ENCODE measurements around the gene HEMK1.

The HEMK1 gene

DNA sequence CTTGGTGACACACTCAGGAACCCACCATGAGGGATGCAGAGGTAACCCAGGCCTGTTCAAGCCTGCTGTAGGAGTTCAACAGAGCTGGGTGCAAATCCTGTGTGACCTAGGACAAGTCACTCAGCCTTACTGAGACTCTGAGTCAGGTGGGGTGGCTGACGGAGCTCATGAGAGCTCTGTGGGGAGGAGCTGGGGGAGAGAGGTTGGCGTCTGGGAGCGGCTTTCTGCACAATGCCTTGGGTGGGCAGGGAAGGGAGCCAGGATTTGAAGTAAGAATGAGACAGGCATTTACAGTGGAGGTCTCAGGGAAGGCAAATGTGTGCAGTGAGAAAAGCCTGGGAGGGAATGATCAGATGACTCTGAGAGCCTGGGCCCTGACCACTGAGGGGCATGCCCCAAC is 20.1 kb upstream of the HEMK1 start:
- no peak for DNase-seq

DNA sequence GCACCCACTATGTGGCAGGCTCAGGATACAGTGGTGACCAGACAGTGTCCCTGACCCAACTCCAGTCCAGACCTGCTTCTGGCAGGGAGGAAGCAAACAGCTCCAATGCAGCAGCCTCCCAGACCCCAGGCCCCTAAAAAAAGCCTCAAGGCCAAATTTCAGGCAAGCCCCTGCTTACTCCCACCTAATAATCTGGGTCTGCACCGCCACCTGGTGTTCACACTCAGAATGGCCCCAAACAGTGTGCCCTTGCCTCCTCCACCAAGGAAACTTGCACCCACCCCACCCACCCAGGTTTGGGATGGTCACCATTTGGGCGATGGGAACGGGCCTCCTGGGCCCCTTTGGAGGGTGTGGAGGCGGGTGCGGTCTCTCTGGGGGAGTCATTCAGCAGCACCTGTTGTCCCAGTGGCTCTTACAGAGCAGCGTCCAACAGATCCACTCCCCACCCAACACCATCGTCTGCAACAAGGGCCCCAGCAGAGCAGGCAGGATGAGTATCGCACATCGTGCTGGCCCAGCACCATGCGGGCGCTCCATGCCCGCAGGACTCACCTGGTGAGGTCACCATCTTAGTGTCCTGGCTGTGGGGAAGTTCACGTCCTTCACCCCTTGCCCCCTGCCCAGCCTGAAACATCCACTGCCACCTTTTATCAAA is 19.1 kb upstream of the HEMK1 start:
- DNase-seq = peak; percentile 46

DNA sequence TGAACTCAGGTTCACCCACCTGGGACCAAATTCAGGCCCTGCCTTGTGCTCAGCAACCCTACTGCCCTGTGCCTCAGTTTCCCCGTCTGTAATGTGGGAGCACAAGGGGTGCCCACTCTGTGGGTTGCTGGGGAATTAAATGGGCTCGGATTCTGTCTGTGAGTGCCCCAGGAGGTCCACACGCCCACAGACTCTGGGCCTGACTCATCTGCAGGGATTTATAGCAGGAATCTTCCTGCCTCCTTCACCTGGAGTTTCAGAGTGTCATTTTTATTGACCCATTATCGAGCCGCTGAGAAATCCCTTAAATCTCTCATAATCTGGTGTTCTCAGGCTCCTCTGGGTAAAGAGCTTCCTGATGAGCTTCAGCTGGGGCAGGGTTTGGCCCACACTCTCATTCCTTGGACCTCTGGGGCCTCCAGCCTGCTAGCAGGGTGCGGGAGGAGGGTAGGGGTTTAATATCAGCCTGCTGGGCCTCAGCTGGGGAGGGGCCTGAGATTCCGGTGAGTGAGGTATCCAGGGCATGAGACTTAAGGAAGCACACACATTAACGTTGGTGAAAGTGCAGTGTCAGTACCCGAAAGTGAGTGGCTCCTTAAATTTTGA is 18.2 kb upstream of the HEMK1 start:
- DNase-seq = no peak

DNA sequence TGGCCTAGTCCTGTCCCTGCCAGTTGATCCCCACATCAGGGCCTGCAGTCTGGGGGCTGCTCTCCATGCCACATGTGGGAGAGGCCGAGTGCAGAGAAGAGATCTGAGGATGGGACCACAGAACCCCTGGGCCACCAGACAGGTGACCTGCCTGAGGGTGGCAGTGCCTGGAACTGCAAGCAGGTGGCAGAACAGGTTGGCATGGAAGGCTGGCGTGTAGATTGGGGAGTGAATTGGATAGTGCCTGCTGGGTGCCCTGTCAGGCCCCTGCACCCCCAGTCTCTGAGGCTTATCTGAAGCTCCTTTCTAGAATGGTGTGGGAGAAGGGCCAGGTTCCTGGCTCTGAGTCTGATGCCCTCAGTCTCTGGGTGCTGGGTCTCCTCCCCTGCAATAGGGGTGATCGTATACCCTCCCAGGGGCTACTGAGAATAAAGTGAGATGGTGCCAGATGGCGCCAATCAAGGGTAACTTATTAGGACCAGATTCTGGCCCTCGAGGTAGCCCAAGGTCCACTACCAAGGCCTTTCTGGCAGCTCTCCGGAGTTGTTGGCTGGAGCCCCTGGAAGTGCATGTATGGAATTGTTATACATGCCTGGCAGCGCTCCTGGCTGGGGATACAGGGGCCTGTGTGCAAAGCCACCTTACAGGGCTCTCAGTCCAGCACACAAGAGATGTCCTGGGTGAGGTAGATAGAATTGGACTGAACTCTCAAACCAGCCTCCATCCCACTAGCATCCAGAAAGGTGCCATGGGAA is 17.5 kb upstream of the HEMK1 start:
- DNase-seq = no peak

DNA sequence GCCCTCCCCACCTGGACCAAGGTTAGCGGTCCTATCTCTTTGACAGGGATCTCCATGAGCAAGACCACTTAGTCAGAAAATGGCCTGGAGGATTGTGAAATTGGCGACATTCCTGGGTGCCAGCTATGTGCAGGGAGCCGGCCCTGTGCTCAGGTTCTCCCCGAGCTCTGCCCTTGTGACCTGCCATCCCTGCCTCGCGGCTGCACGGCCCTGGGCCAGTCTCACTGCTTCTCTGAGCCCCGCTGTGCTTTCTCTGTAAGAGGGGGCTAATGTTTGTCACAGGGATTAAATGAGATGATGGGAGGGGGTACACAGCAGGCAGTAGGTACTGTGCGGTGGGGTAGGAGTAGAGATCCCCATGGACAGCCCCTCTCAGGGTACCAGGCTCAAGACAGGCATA is 16.7 kb upstream of the HEMK1 start:
- no peak for DNase-seq

DNA sequence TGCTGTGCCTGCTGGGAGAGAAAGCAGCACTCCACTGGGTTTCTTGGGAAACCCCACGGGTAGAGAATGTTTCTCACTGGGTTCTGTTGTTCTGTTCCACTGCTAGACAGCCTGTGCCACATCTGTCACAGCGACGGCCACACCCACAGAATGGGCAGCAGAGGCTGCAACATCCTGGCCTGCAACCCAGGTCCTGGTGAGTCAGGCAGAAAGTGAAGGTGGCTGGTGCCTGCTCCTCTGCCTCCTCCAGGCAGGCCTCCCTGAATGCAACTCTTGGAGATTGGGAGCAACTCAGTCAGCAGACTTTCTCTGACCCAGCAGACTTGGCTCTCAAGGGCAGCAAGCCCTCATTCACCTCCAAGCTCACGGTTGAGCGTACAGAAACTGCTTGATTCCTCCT is 14.8 kb upstream of the HEMK1 start:
- no peak for DNase-seq

DNA sequence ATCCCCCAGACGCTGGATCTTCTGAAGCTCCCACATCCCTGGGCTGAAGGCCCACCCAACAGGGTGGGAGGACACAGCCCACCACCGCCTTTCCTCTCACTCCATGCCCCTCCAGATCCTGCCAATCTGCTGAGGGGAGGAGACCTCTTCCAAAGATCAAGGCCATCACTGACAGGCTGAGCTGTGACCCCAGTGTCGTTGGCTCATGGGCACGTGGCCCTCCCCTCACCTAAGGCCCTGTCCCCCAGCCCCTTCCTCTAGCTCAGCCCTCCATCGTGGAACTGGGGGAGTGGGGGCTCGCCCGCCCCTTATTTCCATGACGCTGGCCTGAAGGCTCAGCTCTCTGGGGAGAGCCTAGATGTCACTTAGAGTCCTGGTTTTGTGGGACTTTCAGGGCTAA is 12.2 kb upstream of the HEMK1 start:
- no peak for DNase-seq

DNA sequence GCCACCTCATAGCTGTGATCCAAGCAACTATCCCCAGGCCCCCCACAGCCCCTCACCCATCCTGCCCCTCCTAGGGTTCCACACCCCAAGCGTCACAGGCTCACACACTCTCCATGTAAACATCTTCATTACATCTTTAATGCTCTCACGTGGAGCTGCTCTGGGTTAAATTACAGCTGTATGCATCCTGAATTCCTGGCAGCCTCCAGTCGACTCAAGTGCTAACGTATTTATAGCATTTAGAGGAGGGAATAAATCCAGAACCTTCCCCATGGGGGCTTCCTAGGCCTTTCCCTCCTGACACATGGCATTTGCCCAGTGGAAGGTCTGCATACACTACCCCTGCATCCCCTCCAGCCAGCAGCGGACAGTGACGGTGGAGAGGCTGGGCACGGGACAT is 11.4 kb upstream of the HEMK1 start:
- no peak for DNase-seq

DNA sequence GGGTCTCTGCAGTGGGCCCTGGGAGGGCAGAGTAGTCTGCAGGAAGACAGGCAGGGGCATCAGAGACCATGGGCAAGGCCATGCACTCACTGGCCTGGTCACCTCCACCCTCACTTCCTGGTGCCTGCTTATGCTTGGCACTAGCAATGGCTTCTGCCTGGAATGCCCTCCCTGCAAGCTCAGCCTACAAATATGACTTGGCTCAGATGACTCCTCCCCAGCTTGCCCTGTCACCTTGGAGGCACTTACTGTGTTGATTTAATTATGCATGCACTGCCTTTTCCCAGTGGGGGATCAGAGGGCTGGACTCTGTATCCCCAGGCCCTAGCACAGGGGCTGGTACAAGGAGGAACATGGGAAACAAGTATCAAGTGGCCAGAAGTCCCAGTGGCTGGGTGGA is 9.6 kb upstream of the HEMK1 start:
- DNase-seq = peak; percentile 45

DNA sequence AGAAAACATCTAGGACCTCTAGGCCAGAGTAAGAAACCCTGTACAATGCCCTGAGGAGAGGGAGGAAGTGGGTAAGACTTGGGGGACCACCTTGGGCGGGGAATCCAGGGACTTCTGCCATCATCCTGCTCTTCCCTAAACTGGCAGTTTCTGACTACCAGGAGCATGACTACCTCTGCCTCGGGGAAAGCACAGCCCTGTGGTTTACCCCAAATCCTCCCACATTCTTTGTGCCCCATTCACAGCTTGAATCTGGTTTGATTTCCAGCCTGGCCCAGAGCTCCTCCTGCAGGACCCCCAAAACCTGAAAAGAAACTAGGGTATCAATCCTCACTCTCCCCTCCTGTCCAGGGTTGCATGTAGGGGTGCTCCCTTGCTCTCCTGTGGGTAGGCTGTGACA is 6.5 kb upstream of the HEMK1 start:
- DNase-seq = peak; percentile 95

DNA sequence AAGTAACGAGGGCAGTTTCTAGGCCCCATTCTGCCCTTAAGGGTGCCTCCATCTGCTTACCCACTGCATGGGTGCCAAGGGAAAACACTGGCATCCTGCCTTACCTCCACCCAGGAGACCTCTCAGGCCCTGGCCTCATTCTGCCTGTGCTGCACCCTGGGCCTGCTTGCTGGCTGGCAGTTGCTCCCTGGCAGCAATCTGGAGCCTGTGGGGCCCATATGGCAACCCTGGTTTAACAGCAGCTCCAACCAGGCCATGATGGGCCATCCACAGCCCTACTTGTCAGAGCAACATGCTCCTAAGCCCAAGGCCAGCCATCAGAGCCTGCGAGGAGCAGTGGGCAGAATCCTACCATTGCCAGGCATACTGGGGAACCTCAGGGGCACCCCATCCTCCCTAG is 5.5 kb upstream of the HEMK1 start:
- no peak for DNase-seq

DNA sequence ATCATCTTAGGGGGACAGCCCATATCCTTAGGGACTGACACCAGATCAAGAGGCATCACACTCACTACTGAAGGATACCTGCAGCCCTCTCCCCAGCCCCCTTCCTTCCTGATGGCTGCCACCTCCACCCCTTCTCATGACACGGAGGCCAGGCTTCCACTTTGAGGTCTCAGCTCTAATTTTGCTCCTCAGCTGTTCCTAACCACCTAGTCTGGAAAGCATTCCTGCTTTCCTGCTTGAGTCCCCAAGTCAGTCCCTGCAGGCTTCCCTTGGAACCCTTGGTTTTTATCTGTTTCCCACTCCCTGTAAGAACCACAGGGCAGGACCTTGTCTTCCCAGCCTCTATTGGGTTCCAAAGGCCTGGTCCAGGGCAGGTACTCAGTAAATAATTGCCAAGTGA is 5.0 kb upstream of the HEMK1 start:
- DNase-seq = no peak

DNA sequence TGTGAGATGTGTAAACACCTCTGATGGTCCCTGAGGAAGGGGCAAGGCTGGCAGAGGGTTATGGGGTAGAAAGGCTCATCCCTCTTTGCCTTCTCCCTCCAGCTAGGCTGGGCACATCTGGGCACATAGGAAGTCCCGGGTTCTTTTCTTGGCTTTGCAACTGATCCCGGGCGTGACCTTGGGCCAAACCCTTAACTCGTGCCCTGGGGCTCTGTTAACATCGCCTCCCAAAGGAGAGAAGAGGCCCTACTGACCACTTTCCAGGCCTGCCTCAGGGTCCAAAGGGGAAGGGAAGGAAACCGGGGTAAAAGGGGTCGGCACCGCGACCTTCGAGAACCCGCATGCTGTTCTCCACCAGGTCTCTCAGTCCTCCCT is 2.3 kb upstream of the HEMK1 start:
- no peak for DNase-seq

DNA sequence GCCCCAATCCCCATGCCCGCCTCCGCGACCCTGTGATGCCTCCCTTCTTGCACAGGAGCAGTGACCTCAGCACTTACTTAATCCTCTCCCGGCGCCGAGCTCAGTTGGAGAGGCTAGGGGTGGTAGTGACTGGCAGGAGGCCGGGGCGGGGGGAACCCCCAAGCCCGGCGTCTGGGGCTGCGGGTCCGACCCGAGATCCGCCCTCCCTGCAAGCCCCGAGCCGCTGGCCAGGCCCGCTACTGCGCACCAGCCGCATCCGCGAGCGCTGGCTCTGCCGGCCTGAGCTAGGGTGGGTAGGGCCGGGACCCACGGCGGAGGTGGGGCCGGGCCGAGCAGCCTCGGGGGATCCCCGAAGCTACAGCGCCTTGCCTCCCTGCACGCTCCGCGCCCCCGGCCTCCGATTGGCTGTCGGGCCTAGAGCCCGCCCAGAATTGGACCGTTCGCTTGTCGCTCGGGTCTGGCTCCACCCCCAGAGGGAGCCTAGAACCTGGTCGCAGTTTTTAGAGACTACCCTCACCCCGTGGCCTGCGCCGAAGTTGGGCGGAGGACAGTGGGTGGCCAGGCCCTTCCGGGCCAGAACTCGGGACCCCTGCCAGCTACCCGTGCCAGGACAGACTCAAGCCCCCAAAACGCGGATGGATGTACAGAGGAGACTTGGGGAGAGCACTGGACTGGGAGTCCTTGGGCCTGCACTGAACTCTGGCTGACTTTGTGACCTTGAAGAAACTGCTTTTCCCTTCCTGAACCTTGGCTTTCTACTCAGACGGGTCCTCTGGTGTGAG is 1.7 kb upstream of the HEMK1 start, which contains the start of gene C3orf18:
Gene C3orf18, minus strand, starts transcription at position 362 of the 782 bp plus-strand sequence. CDS start 2,048 bp downstream, outside the sequence.
- DNase-seq = peak; percentile 92

DNA sequence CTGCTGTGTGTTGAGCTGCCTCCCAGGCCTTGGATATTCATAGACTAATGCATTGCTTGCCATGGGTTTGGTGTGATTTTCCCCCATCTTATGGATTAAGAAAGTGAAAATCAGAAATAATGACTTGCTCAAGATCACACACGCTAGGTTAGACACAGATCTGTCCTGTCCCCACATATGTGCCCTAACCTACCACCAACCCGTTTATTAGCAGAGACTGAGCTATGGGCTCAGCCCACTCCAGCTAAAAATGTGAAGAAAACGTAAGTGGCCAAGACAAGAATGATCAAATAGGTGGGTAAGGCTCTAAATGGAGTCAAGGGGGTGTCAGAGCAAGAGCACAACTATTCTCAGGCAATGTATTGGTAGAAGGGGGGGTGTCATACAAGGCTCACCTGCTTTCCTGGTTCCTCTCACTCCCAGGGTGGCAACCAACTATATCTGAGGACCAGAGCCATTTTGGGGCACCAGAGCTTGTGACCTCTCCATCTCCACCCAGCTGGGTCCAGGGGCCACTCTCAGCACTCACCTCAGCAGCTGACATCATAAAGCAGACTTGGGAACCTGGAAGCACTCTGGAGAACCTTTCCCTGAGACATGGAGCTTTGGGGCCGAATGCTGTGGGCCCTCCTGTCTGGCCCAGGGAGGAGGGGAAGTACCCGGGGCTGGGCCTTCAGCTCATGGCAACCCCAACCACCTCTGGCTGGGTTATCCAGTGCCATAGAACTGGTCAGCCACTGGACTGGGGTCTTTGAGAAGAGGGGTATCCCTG is 1.4 kb downstream of the HEMK1 start:
- DNase-seq = no peak

DNA sequence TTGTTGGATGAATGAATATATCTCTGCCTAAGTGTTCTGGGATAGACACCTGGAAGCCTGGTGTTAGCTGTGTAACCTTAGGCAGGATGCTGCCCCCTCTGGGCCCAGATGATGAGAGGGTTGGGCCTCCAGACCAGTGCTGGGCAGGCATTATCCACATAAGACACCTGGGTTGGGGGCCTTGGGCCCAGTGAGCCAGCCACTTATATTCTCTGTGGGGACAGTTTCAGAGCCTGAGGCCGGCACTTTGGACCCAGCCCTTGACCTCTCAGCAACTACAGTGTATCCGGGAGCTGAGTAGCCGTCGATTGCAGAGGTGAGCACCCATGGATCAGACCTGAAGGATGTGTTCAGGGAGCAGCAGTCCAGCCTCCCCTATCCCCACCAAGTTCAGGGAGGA is 2.2 kb downstream of the HEMK1 start:
- no peak for DNase-seq

DNA sequence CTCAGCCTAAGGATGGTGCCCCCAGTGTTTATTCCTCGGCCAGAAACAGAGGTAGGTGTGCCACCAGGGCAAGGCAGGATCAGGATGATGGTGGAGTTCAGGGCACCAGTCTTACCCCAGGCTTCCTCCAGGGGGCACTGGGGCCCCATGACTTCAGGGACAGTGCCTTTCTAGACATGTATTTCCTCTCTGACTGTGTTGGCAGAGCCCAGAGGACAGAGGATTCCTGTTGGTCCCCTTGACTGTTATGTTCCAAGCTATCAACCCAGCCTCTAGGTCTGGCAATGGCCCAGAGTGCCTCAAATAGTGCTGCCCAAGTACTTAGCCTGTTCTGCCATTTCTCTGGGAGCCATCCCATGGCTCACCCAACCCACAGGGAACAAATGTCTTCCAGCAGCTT is 2.8 kb downstream of the HEMK1 start:
- peak; percentile 63 for DNase-seq

DNA sequence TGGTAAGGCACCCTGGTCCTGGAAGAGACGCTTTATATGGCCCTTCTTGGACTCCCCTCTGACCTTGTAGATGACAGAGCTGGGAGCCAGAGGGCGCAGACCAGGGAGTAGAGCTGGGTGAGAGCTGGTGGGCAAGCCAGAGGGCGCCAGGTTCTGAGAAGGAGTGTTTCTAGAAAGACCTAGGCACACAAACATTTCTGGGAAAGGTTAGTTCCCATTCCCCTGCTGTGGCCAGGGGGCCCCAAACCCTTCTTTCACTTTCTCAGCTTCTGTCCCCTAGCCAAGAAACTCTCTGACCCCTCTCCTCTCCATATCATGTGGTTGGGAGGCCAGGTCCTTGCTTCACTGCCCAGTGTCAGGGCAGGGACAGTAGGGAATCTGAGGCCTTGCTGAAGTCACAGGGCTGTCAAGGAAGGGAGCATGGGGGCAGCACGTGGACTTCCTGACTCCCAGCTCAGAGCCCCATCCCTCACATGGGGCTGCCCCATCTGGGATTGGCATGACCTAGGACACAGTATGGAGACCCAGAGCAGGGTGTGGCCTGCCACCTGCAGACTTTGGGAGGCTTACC is 3.6 kb downstream of the HEMK1 start:
- no peak for DNase-seq

DNA sequence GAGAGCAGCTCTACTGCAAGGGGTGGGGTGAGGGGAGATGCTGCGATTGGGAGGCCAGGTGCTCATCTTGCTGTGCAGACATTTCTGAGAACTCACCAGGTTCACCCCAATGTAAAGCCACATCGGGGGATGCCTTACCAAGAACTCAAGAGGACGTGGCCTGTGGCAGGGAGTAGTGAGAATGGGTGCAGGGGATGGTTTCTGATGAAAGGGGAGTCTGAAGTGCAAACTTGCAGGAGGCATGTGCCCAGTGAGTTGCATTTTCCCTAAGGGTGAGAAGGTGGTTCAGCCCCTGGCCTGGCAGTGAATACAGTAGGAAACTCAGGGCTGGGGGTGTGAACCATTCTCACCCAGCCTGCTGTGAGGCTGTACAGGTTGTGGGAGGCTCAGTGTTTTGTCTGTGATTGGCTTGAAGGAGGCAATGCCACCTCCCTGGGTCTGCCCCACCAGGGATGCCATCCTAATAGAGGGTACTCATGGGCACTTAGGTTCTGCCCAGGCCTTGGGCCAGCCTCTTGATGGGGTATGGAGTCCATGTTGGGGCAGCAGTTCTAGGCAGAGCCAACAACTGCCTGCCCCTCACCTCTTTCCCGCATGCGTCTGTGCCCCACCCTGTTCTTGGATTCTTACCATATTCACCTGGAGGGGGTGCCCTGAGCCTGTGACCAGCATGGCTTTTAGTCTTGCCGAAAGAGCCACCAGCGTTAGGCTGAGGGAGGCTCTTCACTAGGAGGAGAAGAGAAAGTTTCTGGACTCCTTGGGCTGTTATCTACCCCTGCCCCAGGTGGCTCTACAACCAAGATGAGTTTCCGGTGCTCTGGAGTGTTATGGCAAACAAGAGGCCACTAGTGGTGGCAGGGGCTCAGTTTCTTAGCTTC is 4.5 kb downstream of the HEMK1 start:
- no peak for DNase-seq

DNA sequence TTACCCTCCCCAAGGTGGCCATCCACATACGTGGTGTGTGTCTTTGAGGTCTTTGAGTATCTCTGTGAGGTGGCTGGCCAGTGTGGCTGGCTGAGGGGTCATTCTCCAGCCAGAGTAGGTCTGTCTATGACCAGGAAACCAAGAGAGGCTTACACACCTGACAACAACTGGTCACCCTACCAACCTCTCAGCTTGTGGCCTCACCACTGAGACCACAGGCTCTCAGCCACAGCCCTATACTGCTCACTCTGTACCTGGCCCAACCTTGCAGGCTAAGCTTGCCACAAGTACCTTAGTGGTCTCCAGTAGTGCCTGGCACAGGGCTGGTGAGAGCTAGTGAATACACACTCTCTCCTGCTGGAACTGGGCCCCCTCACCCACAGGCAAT is 5.1 kb downstream of the HEMK1 start:
- DNase-seq = no peak

DNA sequence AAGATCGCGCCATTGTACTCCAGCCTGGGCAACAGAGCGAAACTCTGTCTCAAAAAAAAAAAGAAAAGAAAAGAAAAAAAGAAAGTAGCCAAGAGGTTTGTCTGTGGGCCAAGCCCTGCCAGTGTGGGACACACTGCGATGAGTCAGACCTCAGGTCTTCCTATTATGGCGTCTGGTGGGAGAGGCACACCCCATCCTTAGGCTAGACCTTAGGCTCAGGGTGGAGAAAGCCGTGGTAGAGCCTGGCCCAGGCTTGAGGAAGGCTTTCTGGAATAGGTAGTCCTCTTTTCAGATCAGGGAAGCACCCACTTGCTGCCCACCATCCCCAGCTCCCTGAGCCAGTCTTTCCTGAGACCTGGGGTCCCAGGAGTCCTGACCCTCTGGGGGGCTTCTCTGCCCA is 6.0 kb downstream of the HEMK1 start:
- peak; percentile 25 for DNase-seq

Data from EL (cell line).